ENCODE measurements around the gene ELK4.

ELK4 gene

GRCh38 chr1:205650241-205650640 is 18.4 kb upstream of the ELK4 start:
- Histone ChIP-seq H3K9ac (ENCODE audit: low read length) (no peak overlapping the region), H3K4me1 (ENCODE audit: low read length) (no peaks in the 10 kb centered on the region), H3K9me3 (ENCODE audit: insufficient read depth, low read length) (no peaks in the 10 kb centered on the region), H2AFZ (ENCODE audit: low read depth, low read length) (no peak overlapping the region), H3K27me3 (ENCODE audit: low read depth, low read length) (no peaks in the 10 kb centered on the region), H3K79me2 (ENCODE audit: low read length) (no peaks in the 10 kb centered on the region), H3K36me3 (replicated peaks; ENCODE audit: low read depth, low read length) (no peaks in the 10 kb centered on the region), H4K20me1 (ENCODE audit: insufficient read depth, low read length) (no peaks in the 10 kb centered on the region), H3K4me2 (ENCODE audit: low read length) (no peak overlapping the region), H3K27ac (ENCODE audit: low read length) (no peak overlapping the region), H3K4me3 (ENCODE audit: low read length) (no peak overlapping the region)
- TF ChIP-seq CTCF (IDR thresholded peaks at IDR 0.05; ENCODE audit: low read depth, low read length), result no peak
- TF ChIP-seq EZH2phosphoT487 (IDR thresholded peaks at IDR 0.05; ENCODE audit: low read depth), result no peak

- Histone ChIP-seq H3K9ac (ENCODE audit: low read length) (no peak overlapping the region), H3K9me3 (ENCODE audit: insufficient read depth, low read length) (no peaks in the 10 kb centered on the region), H3K4me3 (ENCODE audit: low read length) (no peak overlapping the region), H3K79me2 (ENCODE audit: low read length) (no peaks in the 10 kb centered on the region), H3K36me3 (replicated peaks; ENCODE audit: low read depth, low read length) (no peaks in the 10 kb centered on the region), H3K4me1 (ENCODE audit: low read length) (no peaks in the 10 kb centered on the region), H3K27ac (ENCODE audit: low read length) (no peak overlapping the region), H3K27me3 (ENCODE audit: low read depth, low read length) (no peaks in the 10 kb centered on the region), H4K20me1 (ENCODE audit: insufficient read depth, low read length) (no peaks in the 10 kb centered on the region), H3K4me2 (ENCODE audit: low read length) (no peak overlapping the region), H2AFZ (ENCODE audit: low read depth, low read length) (no peak overlapping the region)
- TF ChIP-seq EZH2phosphoT487 (IDR thresholded peaks at IDR 0.05; ENCODE audit: low read depth) (no peak), CTCF (IDR thresholded peaks at IDR 0.05; ENCODE audit: low read depth, low read length) (no peak)
These were observed 13.7 kb upstream of the ELK4 start for GRCh38 chr1:205645519-205645918.

- no peaks in the 10 kb centered on the region for H3K9me3 ChIP-seq (ENCODE audit: insufficient read depth, low read length)
- H3K9ac ChIP-seq (ENCODE audit: low read length), result no peak overlapping the region
- H3K4me1 ChIP-seq (ENCODE audit: low read length), result no peaks in the 10 kb centered on the region
- H3K27ac ChIP-seq (ENCODE audit: low read length), result no peak overlapping the region
- H4K20me1 ChIP-seq (ENCODE audit: insufficient read depth, low read length), result no peaks in the 10 kb centered on the region
- no peak overlapping the region for H2AFZ ChIP-seq (ENCODE audit: low read depth, low read length)
- H3K79me2 ChIP-seq (ENCODE audit: low read length), result no peaks in the 10 kb centered on the region
- no peak overlapping the region for H3K4me3 ChIP-seq (ENCODE audit: low read length)
- TF ChIP-seq CTCF (IDR thresholded peaks at IDR 0.05; ENCODE audit: low read depth, low read length) (no peak), EZH2phosphoT487 (IDR thresholded peaks at IDR 0.05; ENCODE audit: low read depth) (no peak)
- H3K27me3 ChIP-seq (ENCODE audit: low read depth, low read length), result no peaks in the 10 kb centered on the region
- H3K4me2 ChIP-seq (ENCODE audit: low read length), result no peak overlapping the region
- H3K36me3 ChIP-seq (replicated peaks; ENCODE audit: low read depth, low read length), result no peaks in the 10 kb centered on the region
These were observed 11.0 kb upstream of the ELK4 start for GRCh38 chr1:205642679-205643307.

- Histone ChIP-seq H3K4me3 (ENCODE audit: low read length) (no peak overlapping the region), H3K27me3 (ENCODE audit: low read depth, low read length) (no peaks in the 10 kb centered on the region), H3K4me1 (ENCODE audit: low read length) (no peaks in the 10 kb centered on the region), H3K79me2 (ENCODE audit: low read length) (no peaks in the 10 kb centered on the region), H3K36me3 (replicated peaks; ENCODE audit: low read depth, low read length) (no peaks in the 10 kb centered on the region), H3K9me3 (ENCODE audit: insufficient read depth, low read length) (no peaks in the 10 kb centered on the region), H3K9ac (ENCODE audit: low read length) (no peak overlapping the region), H4K20me1 (ENCODE audit: insufficient read depth, low read length) (no peaks in the 10 kb centered on the region), H3K27ac (ENCODE audit: low read length) (no peak overlapping the region), H2AFZ (ENCODE audit: low read depth, low read length) (no peak overlapping the region), H3K4me2 (ENCODE audit: low read length) (no peak overlapping the region)
- no peak for TF ChIP-seq EZH2phosphoT487 (IDR thresholded peaks at IDR 0.05; ENCODE audit: low read depth)
- TF ChIP-seq CTCF (IDR thresholded peaks at IDR 0.05; ENCODE audit: low read depth, low read length), result no peak
These were observed 7.8 kb upstream of the ELK4 start for GRCh38 chr1:205639567-205639966.

Measured in OCI-LY3 (cell line).